DND-41 (cell line): ENCODE data around the gene ANXA4.

ENCODE experiments used
- ATAC-seq: fragments of 200-7000 bp; cut with Tn5 transposase; 3 replicates; pipeline ENCODE4 v1.9.1; 2021; ENCODE audit warnings: low read depth; ENCODE audit not compliant: insufficient read depth
- DNase-seq: peaks from one replicate; pipeline ENCODE4 v3.0.0-alpha.2; 2020
- H2AFZ ChIP-seq: 2 replicates; pipeline ENCODE4 v1.6.0; 2012; ENCODE audit warnings: low read depth, low read length
- H3K27ac ChIP-seq: 2 replicates; pipeline ENCODE4 v1.5.1; 2012; ENCODE audit warnings: low read length, inconsistent platforms
- H3K27me3 ChIP-seq: fragments of 200-600 bp; sonication (generic); 2 replicates; pipeline ENCODE4 v1.6.0; 2012; ENCODE audit warnings: low read length, mild to moderate bottlenecking, inconsistent platforms; ENCODE audit not compliant: insufficient read depth, poor library complexity
- H3K36me3 ChIP-seq: 2 replicates; pipeline ENCODE4 v1.5.1; 2012; ENCODE audit warnings: low read length, inconsistent platforms; ENCODE audit not compliant: insufficient read depth
- H3K4me1 ChIP-seq: 2 replicates; pipeline ENCODE4 v1.5.1; 2012; ENCODE audit warnings: mild to moderate bottlenecking, low read length; ENCODE audit not compliant: insufficient read depth
- H3K4me2 ChIP-seq: 2 replicates; pipeline ENCODE4 v1.6.0; 2012; ENCODE audit warnings: mild to moderate bottlenecking, moderate library complexity, low read length, inconsistent platforms; ENCODE audit not compliant: insufficient read depth
- H3K4me3 ChIP-seq, 2 experiments: fragments of 200-600 bp in 1 of 2; shearing (Covaris generic) in 1 of 2; 2 replicates each; pipeline ENCODE4 v1.5.1; 2012 to 2016; ENCODE audit warnings: inconsistent platforms in 2 of 2, low read length in 2 of 2, mild to moderate bottlenecking in 2 of 2, low read depth in 1 of 2, moderate library complexity in 1 of 2
- H3K79me2 ChIP-seq: 2 replicates; pipeline ENCODE4 v1.6.0; 2012; ENCODE audit warnings: low read length, inconsistent platforms; ENCODE audit not compliant: insufficient read depth
- H3K9ac ChIP-seq: 2 replicates; pipeline ENCODE4 v1.6.0; 2012; ENCODE audit warnings: low read depth, mild to moderate bottlenecking, inconsistent platforms, low read length, moderate library complexity
- H3K9me3 ChIP-seq: 2 replicates; pipeline ENCODE4 v1.5.1; 2012; ENCODE audit warnings: low read length, moderate library complexity, mild to moderate bottlenecking, inconsistent platforms; ENCODE audit not compliant: insufficient read depth, severe bottlenecking
- H4K20me1 ChIP-seq: 2 replicates; pipeline ENCODE4 v1.6.0; 2012; ENCODE audit warnings: low read length; ENCODE audit not compliant: insufficient read depth
- EZH2 ChIP-seq: IDR thresholded peaks from 3 replicates; pipeline ENCODE4 v1.6.1; 2012; ENCODE audit warnings: borderline replicate concordance, low read depth, mild to moderate bottlenecking, moderate library complexity, low read length, inconsistent platforms; ENCODE audit not compliant: severe bottlenecking
- TF ChIP-seq, protein P1 (sequence below): IDR thresholded peaks from 2 replicates; pipeline ENCODE4 v1.5.1; 2012; ENCODE audit warnings: borderline replicate concordance, low read length, moderate library complexity, mild to moderate bottlenecking; ENCODE audit not compliant: poor library complexity, severe bottlenecking; ENCODE audit errors: extremely low read depth

ANXA4 gene

GRCh38 chr2:69753659-69754363 lies 11.9 kb downstream of the ANXA4 start:
- Histone ChIP-seq H3K27me3 (no peaks in the 10 kb centered on the region), H3K9me3 (no peaks in the 10 kb centered on the region), H4K20me1 (no peaks in the 10 kb centered on the region), H3K36me3 (peaks cover 6% of the 10 kb centered on the region; the same call in 1 of the 2 replicates), H3K79me2 (peaks cover 7% of the 10 kb centered on the region; the same call in 1 of the 2 replicates), H3K4me2 (no peak overlapping the region), H3K4me3 (no peak overlapping the region), H3K4me1 (no peaks in the 10 kb centered on the region), H3K27ac (no peak overlapping the region), H2AFZ (no peak overlapping the region), H3K9ac (no peak overlapping the region)
- ATAC-seq (no peak), DNase-seq (no peak)
- TF ChIP-seq, protein P1, sequence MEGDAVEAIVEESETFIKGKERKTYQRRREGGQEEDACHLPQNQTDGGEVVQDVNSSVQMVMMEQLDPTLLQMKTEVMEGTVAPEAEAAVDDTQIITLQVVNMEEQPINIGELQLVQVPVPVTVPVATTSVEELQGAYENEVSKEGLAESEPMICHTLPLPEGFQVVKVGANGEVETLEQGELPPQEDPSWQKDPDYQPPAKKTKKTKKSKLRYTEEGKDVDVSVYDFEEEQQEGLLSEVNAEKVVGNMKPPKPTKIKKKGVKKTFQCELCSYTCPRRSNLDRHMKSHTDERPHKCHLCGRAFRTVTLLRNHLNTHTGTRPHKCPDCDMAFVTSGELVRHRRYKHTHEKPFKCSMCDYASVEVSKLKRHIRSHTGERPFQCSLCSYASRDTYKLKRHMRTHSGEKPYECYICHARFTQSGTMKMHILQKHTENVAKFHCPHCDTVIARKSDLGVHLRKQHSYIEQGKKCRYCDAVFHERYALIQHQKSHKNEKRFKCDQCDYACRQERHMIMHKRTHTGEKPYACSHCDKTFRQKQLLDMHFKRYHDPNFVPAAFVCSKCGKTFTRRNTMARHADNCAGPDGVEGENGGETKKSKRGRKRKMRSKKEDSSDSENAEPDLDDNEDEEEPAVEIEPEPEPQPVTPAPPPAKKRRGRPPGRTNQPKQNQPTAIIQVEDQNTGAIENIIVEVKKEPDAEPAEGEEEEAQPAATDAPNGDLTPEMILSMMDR = no peak
- no peak for TF ChIP-seq EZH2

DNA sequence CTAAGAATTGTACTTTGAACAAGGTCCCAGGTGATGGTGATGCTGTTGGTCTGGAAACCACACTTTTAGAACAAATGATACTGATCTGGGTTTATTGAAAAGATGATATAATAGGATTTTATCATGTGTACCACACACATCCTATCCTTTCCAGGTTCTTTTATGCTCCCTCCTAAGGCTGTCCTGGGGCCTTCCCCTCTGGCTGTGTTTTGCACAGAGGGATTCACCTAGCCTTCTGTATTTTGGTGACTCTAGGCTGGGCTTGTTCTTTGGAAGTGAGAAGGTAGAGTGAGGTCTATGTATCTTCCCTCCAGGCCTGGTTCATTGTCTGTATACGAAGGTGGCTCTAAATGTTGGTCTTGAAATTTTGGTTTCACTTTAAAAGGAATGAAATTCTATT lies 12.7 kb downstream of the ANXA4 start:
- no peak overlapping the region for H3K9ac ChIP-seq
- no peak; the same call in 2 of the 3 replicates for ATAC-seq
- no peaks in the 10 kb centered on the region for H3K4me1 ChIP-seq

DNA sequence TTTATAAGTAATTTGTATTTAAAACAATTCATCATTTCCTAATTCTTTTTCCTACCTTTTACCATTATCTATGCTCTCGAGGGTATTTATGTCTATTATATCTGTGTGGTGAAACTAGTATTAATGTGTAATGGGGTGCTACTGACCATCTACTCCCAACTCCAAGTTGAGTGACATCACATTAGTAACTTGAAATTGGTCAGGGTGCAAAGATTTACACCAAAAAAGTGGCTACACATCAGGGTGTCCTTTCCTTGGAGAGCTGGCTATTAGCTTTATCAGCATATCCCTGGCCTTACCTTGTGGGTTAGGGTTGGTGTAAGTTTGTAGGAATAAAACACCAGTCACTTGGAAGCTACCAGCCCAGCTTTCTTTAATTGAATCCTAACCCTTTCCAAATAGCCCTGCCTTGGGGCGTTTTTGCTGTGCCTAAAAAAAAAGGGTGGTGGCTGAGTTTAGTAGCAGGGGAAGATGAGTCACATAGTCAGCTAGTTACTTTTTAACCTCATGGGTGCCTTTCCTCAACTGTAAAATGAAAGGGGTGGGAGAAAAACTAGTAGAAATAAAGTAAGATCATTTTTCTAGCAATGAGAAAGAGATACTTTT lies 14.0 kb downstream of the ANXA4 start:
- H3K27ac ChIP-seq = no peak overlapping the region
- no peak for ATAC-seq
- no peaks in the 10 kb centered on the region for H3K4me1 ChIP-seq
- H3K27me3 ChIP-seq = no peaks in the 10 kb centered on the region
- no peak for DNase-seq
- no peak overlapping the region for H3K4me2 ChIP-seq
- no peak overlapping the region for H3K9ac ChIP-seq
- H3K9me3 ChIP-seq = no peaks in the 10 kb centered on the region
- H4K20me1 ChIP-seq = no peaks in the 10 kb centered on the region
- no peak for TF ChIP-seq EZH2
- TF ChIP-seq, protein P1 = no peak
- no peak overlapping the region for H2AFZ ChIP-seq
- peaks cover 6% of the 10 kb centered on the region; the same call in 1 of the 2 replicates for H3K36me3 ChIP-seq
- H3K4me3 ChIP-seq = no peak overlapping the region
- H3K79me2 ChIP-seq = peaks cover 3% of the 10 kb centered on the region; the same call in 1 of the 2 replicates

More for the DNA sequence above, 12.7 kb downstream of the ANXA4 start:
- Histone ChIP-seq H3K27ac (no peak overlapping the region), H3K9me3 (no peaks in the 10 kb centered on the region), H3K79me2 (peaks cover 7% of the 10 kb centered on the region; the same call in 1 of the 2 replicates), H3K27me3 (no peaks in the 10 kb centered on the region), H3K4me2 (no peak overlapping the region), H2AFZ (no peak overlapping the region), H3K4me3 (no peak overlapping the region), H3K36me3 (peaks cover 6% of the 10 kb centered on the region; the same call in 1 of the 2 replicates), H4K20me1 (no peaks in the 10 kb centered on the region)
- TF ChIP-seq, protein P1 = no peak
- no peak for TF ChIP-seq EZH2
- DNase-seq = no peak
